Measurements from ENCODE around the gene COG5. TPM values are rescaled to one million over a fixed set of nuclear protein-coding genes. Genes with fewer than 3 reads are reported as not detected.
A peak's percentile ranks its signal among the peaks of the same experiment; 100 is the strongest.

The COG5 gene
- total and polyA plus RNA-seq, 9 of the 15 experiments (the other 6 are each of a cell fraction or from before 2014, with no cell fraction given), result 15.3 to 75.1 (median 56.4) TPM

DNA sequence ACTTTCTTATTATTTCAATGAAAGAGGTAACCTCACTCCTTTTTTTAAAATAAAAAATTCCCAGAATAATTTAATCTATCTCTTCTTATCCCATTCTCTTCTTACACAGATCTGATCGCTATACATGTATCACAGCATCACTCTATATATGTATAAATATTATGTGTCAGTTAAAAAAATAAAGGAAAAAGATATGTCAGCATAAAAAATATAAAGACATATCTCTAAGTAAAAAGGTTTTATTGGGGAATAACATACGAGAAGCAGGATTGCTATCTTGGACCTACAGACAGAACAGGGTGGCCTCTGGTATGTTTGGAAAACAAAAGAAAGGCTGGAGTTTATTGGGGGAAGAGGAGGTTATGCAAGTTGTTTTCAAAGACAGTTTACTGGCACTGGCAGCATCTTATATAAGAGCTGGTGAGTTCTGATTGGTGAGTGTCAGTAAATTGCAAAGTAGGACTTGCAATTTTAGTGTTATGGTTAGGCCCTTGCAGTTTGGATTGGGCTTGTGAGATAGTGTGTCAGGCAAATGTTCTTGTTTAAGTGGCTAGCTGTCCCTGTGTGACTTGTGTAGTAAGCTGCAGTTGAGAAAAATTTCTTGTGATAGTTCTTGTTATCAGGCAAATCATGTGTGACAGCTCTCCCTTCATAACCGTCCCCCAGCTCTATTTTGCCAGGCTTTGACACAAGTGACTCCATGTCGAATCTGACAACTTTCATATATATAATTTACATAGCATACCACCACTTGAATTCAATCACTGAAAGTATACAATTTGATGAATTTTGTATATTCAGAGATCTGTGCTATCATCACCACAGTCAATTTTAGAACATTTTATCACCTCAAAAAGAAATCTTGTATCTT, 276.7 kb downstream of the COG5 start:
- Histone ChIP-seq H3K4me1 (replicated peaks in 1 of 2; ENCODE audit: control insufficient read depth in 2 of 2, insufficient read depth in 2 of 2, low read length in 2 of 2) (peaks cover 1 to 4% of the 10 kb centered on the region in 2 experiments; a peak in 1 of 5 replicates), H3K36me3 (ENCODE audit: control insufficient read depth, insufficient read depth, low read length) (peaks cover 3% of the 10 kb centered on the region; the same call in 2 of the 3 replicates), H3K4me3 (no peak overlapping the region), H3K9ac (ENCODE audit: insufficient read depth in 1 of 2, low read depth in 2 of 2, low read length in 2 of 2) (no peak overlapping the region), H3K4me2 (ENCODE audit: insufficient read depth, low read length) (no peak overlapping the region), H3K9me1 (ENCODE audit: control insufficient read depth, insufficient read depth, low read length) (no peaks in the 10 kb centered on the region), H4K20me1 (replicated peaks; ENCODE audit: control insufficient read depth, insufficient read depth, low read length) (no peaks in the 10 kb centered on the region), H3K9me3 (replicated peaks; ENCODE audit: control insufficient read depth, insufficient read depth, low read depth, low read length) (no peaks in the 10 kb centered on the region), H2AFZ (ENCODE audit: low read depth, low read length) (no peak overlapping the region), H3K27ac (ENCODE audit: extremely low read depth, low read depth, low read length) (no peak overlapping the region), H3K79me2 (ENCODE audit: control insufficient read depth, insufficient read depth, low read length) (no peaks in the 10 kb centered on the region), H3K27me3 (ENCODE audit: control insufficient read depth in 2 of 2, insufficient read depth in 2 of 2, low read length in 2 of 2) (no peaks in the 10 kb centered on the region)
- ATAC-seq, result no peak
- no peak for FAIRE-seq
- intact Hi-C loops (cut with micrococcal nuclease) (no loop called here), in situ Hi-C loops (cut with MboI) (no loop called here)
- ChIA-PET CTCF (ENCODE audit: low intra/inter-chr PET ratio) (no interaction called here), POLR2A (interaction anchor here (1.0 kb wide), 2 partner anchors 9 to 15 kb away, joined by 4 read pairs; no protein-coding TSS in a partner anchor)
- DNase-seq (ENCODE audit: extremely low read depth in 1 of 4, low spot score in 3 of 4), result no peak
- BruUV-seq (replicated peaks), result no TSS peak
- 53% methylated on average over 4 of the region's 4 CpGs for WGBS (ENCODE audit: insufficient coverage, low coverage, missing lambda C conversion rate)
- TF ChIP-seq ARNT (IDR thresholded peaks at IDR 0.05) (no peak), PHTF2 (CRISPR knock-in tag; IDR thresholded peaks at IDR 0.05) (no peak), ARID2 (IDR thresholded peaks at IDR 0.05) (no peak), ZNF277 (CRISPR knock-in tag; IDR thresholded peaks at IDR 0.05; ENCODE audit: borderline replicate concordance) (no peak), E2F1 (CRISPR knock-in tag; IDR thresholded peaks at IDR 0.05) (no peak), NCOA4 (IDR thresholded peaks at IDR 0.05; ENCODE audit: partially characterized antibody) (no peak), ZNF57 (CRISPR knock-in tag; IDR thresholded peaks at IDR 0.05) (no peak), ELF2 (CRISPR knock-in tag; IDR thresholded peaks at IDR 0.05) (no peak), GTF2F1 (IDR thresholded peaks at IDR 0.05; ENCODE audit: low read depth, low read length) (no peak), BACH1 (tag; IDR thresholded peaks at IDR 0.05) (peak; percentile 43; the same call in 1 of the 2 replicates), EWSR1 (IDR thresholded peaks at IDR 0.05; ENCODE audit: borderline replicate concordance, low read depth, partially characterized antibody) (no peak), NEUROD1 (IDR thresholded peaks at IDR 0.05; ENCODE audit: borderline replicate concordance, low read depth, low read length, partially characterized antibody) (no peak), POLR2AphosphoS2 (IDR thresholded peaks at IDR 0.05; ENCODE audit: low read length) (no peak)
- TF ChIP-seq, protein P1, sequence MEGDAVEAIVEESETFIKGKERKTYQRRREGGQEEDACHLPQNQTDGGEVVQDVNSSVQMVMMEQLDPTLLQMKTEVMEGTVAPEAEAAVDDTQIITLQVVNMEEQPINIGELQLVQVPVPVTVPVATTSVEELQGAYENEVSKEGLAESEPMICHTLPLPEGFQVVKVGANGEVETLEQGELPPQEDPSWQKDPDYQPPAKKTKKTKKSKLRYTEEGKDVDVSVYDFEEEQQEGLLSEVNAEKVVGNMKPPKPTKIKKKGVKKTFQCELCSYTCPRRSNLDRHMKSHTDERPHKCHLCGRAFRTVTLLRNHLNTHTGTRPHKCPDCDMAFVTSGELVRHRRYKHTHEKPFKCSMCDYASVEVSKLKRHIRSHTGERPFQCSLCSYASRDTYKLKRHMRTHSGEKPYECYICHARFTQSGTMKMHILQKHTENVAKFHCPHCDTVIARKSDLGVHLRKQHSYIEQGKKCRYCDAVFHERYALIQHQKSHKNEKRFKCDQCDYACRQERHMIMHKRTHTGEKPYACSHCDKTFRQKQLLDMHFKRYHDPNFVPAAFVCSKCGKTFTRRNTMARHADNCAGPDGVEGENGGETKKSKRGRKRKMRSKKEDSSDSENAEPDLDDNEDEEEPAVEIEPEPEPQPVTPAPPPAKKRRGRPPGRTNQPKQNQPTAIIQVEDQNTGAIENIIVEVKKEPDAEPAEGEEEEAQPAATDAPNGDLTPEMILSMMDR (IDR thresholded peaks at IDR 0.05 in 2 of 3, conservative IDR thresholded peaks at IDR 0.05 in 1 of 3; ENCODE audit: insufficient read depth in 2 of 3, low read depth in 1 of 3, low read length in 3 of 3), result no peak
- TF ChIP-seq, protein P2, sequence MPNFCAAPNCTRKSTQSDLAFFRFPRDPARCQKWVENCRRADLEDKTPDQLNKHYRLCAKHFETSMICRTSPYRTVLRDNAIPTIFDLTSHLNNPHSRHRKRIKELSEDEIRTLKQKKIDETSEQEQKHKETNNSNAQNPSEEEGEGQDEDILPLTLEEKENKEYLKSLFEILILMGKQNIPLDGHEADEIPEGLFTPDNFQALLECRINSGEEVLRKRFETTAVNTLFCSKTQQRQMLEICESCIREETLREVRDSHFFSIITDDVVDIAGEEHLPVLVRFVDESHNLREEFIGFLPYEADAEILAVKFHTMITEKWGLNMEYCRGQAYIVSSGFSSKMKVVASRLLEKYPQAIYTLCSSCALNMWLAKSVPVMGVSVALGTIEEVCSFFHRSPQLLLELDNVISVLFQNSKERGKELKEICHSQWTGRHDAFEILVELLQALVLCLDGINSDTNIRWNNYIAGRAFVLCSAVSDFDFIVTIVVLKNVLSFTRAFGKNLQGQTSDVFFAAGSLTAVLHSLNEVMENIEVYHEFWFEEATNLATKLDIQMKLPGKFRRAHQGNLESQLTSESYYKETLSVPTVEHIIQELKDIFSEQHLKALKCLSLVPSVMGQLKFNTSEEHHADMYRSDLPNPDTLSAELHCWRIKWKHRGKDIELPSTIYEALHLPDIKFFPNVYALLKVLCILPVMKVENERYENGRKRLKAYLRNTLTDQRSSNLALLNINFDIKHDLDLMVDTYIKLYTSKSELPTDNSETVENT (CRISPR knock-in tag; IDR thresholded peaks at IDR 0.05), result no peak
